GM21381 (cell line): ENCODE measurements around the gene CCAR1.
"Not testable (repeated sequence)": the region's sequence is repeated elsewhere in the genome, so short reads cannot be mapped to it uniquely, and the experiment has no call there.

ENCODE experiments used
- ATAC-seq: cut with Tn5 transposase; IDR thresholded peaks from one replicate; pipeline ENCODE4 v1.9.1; 2021; ENCODE audit warnings: mild to moderate bottlenecking, moderate library complexity; ENCODE audit not compliant: unreplicated experiment

The CCAR1 gene

GRCh38 chr10:68827592-68827959, 106.5 kb downstream of the CCAR1 start:
- ATAC-seq: peak; percentile 34

- peak; percentile 36 for ATAC-seq
Measured at GRCh38 chr10:68828083-68828601, 107.1 kb downstream of the CCAR1 start.

DNA sequence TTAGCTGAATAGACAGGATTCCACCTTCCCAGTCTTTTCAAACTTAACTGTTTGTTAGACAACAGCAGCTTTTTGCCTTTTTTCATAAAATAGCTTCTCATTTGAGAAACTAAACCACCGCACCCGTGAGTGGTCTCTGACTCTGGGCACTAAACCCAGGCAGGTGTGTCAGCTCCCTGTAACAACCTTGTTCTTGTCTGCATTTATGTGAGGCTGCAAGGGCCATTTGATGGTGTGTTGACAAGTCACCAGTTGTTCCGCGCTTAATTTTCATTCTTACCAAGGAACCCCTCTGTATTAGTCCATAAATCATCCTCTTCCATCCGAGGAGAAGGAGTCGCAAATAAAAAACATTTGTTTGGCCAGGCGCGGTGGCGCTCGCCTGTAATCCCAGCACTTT, 107.8 kb downstream of the CCAR1 start:
- no peak for ATAC-seq

- no peak for ATAC-seq
Measured at GRCh38 chr10:68829521-68829920, 108.5 kb downstream of the CCAR1 start.

- ATAC-seq: no peak
Measured at GRCh38 chr10:68829952-68830351, 108.9 kb downstream of the CCAR1 start.

GRCh38 chr10:68831961-68832455, 111.0 kb downstream of the CCAR1 start:
- no peak for ATAC-seq

DNA sequence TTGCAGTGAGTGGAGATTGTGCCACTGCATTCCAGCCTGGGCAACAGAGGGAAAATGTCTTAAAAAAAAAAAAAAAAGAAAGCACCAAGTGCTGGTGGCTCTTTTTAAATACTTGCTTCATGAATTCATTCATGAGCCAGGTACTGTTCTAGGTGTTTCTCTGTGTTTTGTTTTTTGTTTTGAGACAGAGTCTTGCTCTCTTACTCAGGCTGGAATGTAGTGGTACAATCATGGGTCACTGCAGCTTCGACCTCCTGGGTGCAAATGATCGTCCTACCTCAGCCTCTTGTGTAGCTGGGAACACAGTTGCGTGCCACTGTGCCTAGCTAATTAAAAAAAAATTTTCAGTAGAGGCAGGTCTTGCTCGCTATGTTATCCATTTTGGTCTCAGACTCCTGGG, 111.6 kb downstream of the CCAR1 start:
- no peak for ATAC-seq

DNA sequence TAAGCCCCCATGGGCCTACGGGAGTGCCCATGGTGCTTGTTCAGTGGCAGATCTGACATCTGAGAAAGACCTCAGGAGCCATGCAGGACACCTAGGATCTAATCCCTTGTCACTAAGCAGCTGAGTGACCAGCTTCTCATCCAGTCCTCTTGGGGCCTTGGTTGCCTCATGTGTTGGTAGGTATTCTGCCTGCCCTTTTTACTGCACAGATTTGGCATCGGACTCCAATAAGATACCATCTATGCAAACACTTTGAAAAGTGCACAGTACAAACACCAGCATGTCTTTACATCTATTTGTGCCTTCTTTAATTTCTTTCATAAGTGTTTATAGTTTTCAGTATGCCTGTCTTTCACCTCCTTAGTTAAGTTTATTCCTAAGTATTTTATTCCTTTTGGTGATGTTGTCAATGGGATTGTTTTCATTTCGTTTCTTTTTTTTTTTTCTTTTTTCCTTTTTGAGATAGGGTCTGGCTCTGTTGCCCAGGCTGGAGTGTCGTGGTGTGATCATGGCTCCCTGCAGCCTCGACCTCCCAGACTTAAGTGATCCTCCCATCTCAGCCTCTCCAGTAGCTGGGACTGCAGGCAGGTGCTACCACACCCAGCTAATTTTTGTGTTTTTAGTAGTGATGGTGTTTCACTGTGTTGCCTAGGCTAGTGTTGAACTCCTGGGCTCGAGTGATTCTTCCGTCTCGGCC, 116.7 kb downstream of the CCAR1 start:
- ATAC-seq: no peak

DNA sequence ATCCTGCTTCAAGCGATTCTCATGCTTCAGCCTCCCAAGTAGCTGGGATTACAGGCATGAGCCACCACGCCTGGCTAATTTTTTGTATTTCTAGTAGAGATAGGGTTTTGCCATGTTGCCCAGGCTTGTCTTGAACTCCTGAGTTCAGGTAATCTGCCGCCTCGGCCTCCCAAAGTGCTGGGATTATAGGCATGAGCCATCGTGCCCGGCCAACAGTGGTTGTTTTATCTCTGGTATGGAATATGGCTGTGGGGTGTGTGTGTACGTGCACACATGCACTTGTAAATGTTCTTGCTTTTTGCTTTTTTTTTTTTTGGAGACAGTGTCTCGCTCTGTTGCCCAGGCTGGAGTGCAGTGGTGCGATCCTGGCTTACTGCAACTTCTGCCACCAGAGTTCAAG, 119.6 kb downstream of the CCAR1 start:
- ATAC-seq: not testable (repeated sequence)
